Muscle layer of colon (tissue), 2 donors: ENCODE data around the gene DEUP1.

Experiments
- H3K27ac ChIP-seq: one replicate; pipeline ENCODE4 v1.7.0; 2013; ENCODE audit warnings: low read depth, mild to moderate bottlenecking, low read length, moderate library complexity
- H3K27me3 ChIP-seq, 2 donors: one replicate each; pipeline ENCODE4 v1.7.0; 2013; ENCODE audit warnings: low read length in 2 of 2, mild to moderate bottlenecking in 2 of 2; ENCODE audit not compliant: insufficient read depth in 2 of 2, control insufficient read depth in 1 of 2
- H3K36me3 ChIP-seq: one replicate; pipeline ENCODE4 v1.7.0; 2013; ENCODE audit warnings: mild to moderate bottlenecking, low read length; ENCODE audit not compliant: insufficient read depth
- H3K4me1 ChIP-seq: one replicate; pipeline ENCODE4 v1.7.0; 2013; ENCODE audit warnings: mild to moderate bottlenecking, low read length; ENCODE audit not compliant: insufficient read depth
- H3K4me3 ChIP-seq, 2 donors: one replicate each; pipeline ENCODE4 v1.7.0; 2013; ENCODE audit warnings: low read length in 2 of 2, low read depth in 1 of 2, mild to moderate bottlenecking in 1 of 2, moderate library complexity in 1 of 2
- H3K9ac ChIP-seq: one replicate; pipeline ENCODE4 v1.7.0; 2013; ENCODE audit warnings: low read length
- H3K9me3 ChIP-seq: one replicate; pipeline ENCODE4 v1.7.0; 2013; ENCODE audit warnings: mild to moderate bottlenecking, low read length
- donor health status: abdominal sarcoma.
- donor health status: Adenocarcinoma of cecum.

The DEUP1 gene

GRCh38 chr11:93361435-93361834 is 30.9 kb downstream of the DEUP1 start:
- H3K9ac ChIP-seq: no peak overlapping the region
- H3K27ac ChIP-seq: no peak overlapping the region
- H3K4me3 ChIP-seq: no peak overlapping the region
- no peaks in the 10 kb centered on the region for H3K27me3 ChIP-seq
- no peaks in the 10 kb centered on the region for H3K9me3 ChIP-seq
- H3K4me1 ChIP-seq: no peaks in the 10 kb centered on the region
- no peaks in the 10 kb centered on the region for H3K36me3 ChIP-seq

GRCh38 chr11:93368022-93368421 is 37.5 kb downstream of the DEUP1 start:
- Histone ChIP-seq H3K4me3 (no peak overlapping the region), H3K36me3 (no peaks in the 10 kb centered on the region), H3K9ac (no peak overlapping the region), H3K9me3 (no peaks in the 10 kb centered on the region), H3K4me1 (no peaks in the 10 kb centered on the region), H3K27me3 (no peaks in the 10 kb centered on the region), H3K27ac (no peak overlapping the region)

- Histone ChIP-seq H3K27me3 (no peaks in the 10 kb centered on the region), H3K9ac (no peak overlapping the region), H3K9me3 (no peaks in the 10 kb centered on the region), H3K36me3 (no peaks in the 10 kb centered on the region), H3K4me3 (no peak overlapping the region), H3K4me1 (no peaks in the 10 kb centered on the region), H3K27ac (no peak overlapping the region)
These were observed 39.7 kb downstream of the DEUP1 start for GRCh38 chr11:93370260-93370659.

DNA sequence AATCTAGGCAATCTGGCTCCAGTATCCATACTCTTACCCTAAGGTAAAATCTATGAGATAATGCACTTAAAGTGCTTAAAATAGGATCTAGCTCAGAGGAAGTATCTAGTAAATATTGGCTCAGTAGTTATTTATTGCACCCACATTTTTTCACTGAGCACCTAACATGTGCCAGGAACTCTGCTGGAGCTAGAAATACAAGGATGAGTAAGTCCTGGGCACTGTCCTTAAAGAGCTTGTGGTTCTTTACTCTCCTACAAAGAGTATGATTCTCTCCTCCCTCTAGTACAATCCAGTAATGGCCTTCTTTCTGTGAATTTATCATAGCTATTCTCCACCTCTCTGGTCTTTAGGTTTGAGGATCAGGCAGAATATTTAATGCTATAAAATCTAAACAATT is 59.2 kb downstream of the DEUP1 start:
- Histone ChIP-seq H3K27ac (no peak overlapping the region), H3K27me3 (no peaks in the 10 kb centered on the region), H3K9ac (no peak overlapping the region), H3K4me3 (no peak overlapping the region), H3K36me3 (no peaks in the 10 kb centered on the region), H3K9me3 (no peaks in the 10 kb centered on the region), H3K4me1 (no peaks in the 10 kb centered on the region)

GRCh38 chr11:93392867-93393266 is 62.3 kb downstream of the DEUP1 start:
- no peak overlapping the region for H3K27ac ChIP-seq
- no peak overlapping the region for H3K9ac ChIP-seq
- no peaks in the 10 kb centered on the region for H3K36me3 ChIP-seq
- no peaks in the 10 kb centered on the region for H3K27me3 ChIP-seq
- no peaks in the 10 kb centered on the region for H3K4me1 ChIP-seq
- H3K4me3 ChIP-seq: no peak overlapping the region
- H3K9me3 ChIP-seq: no peaks in the 10 kb centered on the region

- no peaks in the 10 kb centered on the region for H3K27me3 ChIP-seq
- no peaks in the 10 kb centered on the region for H3K36me3 ChIP-seq
- H3K4me1 ChIP-seq: no peaks in the 10 kb centered on the region
- H3K27ac ChIP-seq: no peak overlapping the region
- no peaks in the 10 kb centered on the region for H3K9me3 ChIP-seq
- H3K9ac ChIP-seq: no peak overlapping the region
- no peak overlapping the region for H3K4me3 ChIP-seq
These were observed 62.8 kb downstream of the DEUP1 start for GRCh38 chr11:93393386-93393785.

DNA sequence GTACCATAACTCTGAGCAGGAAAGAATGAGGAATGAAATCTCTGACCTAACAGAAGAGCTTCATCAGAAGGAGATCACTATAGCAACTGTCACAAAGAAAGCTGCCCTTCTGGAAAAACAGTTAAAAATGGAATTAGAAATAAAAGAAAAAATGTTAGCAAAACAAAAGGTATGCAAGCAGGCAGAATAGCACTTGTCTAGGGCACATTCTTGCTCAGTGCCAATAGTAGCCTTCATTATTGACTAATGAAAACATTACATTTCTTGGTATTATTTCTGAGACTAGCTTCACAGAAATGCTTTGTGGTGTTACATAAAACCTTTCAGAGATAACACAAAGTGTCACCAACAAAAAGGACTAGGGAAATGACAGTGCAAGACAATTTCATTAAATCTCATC is 63.9 kb downstream of the DEUP1 start:
- Histone ChIP-seq H3K9me3 (no peaks in the 10 kb centered on the region), H3K36me3 (no peaks in the 10 kb centered on the region), H3K9ac (no peak overlapping the region), H3K27me3 (no peaks in the 10 kb centered on the region), H3K4me3 (no peak overlapping the region), H3K27ac (no peak overlapping the region), H3K4me1 (no peaks in the 10 kb centered on the region)

DNA sequence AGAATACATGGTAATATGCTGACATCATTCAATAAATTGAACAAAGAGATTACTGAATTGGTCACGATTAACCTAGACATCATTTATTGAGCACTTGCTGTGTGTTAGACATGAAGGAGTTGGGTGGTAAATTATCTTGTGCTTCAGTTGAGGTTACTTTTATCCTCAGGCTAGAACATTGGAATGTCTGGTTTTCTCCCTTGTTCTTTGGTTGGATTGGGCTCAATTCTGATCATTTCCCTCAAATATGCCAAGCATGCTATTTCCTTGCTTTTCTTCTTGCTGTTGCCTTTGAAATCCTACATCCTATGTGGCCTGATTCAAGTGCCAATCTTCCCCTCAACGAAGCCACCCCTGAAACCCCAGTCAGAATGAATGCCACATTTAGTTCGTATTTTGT is 65.8 kb downstream of the DEUP1 start:
- Histone ChIP-seq H3K4me1 (no peaks in the 10 kb centered on the region), H3K4me3 (no peak overlapping the region), H3K27ac (no peak overlapping the region), H3K9ac (no peak overlapping the region), H3K9me3 (no peaks in the 10 kb centered on the region), H3K27me3 (no peaks in the 10 kb centered on the region), H3K36me3 (no peaks in the 10 kb centered on the region)

- no peaks in the 10 kb centered on the region for H3K36me3 ChIP-seq
- H3K9ac ChIP-seq: no peak overlapping the region
- H3K27me3 ChIP-seq: no peaks in the 10 kb centered on the region
- no peak overlapping the region for H3K27ac ChIP-seq
- no peaks in the 10 kb centered on the region for H3K4me1 ChIP-seq
- H3K9me3 ChIP-seq: no peaks in the 10 kb centered on the region
- no peak overlapping the region for H3K4me3 ChIP-seq
These were observed 73.4 kb downstream of the DEUP1 start for GRCh38 chr11:93403930-93404329.

GRCh38 chr11:93407777-93408401 is 77.3 kb downstream of the DEUP1 start:
- H3K36me3 ChIP-seq: no peaks in the 10 kb centered on the region
- H3K4me1 ChIP-seq: no peaks in the 10 kb centered on the region
- H3K9ac ChIP-seq: no peak overlapping the region
- no peak overlapping the region for H3K4me3 ChIP-seq
- H3K27me3 ChIP-seq: no peaks in the 10 kb centered on the region
- no peaks in the 10 kb centered on the region for H3K9me3 ChIP-seq
- no peak overlapping the region for H3K27ac ChIP-seq

DNA sequence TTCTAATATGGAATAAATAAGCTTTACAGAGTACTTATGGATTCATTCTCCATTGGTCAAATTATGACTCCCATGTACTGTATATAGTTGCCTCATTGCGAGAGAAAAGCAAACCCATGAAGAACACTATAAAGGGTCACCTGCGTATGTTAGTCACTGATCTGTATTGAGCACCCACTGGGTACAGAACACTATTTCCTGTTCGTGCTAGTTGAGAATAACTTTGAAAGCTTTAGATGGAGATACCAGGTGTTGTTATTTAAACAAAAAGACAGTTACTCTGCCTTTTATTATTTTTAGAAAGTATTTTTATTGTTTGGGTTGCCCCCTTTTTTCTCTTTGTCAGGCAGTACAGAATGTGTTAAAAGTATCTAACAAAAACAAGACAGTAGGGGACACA is 79.9 kb downstream of the DEUP1 start:
- no peak overlapping the region for H3K27ac ChIP-seq
- no peak overlapping the region for H3K4me3 ChIP-seq
- no peaks in the 10 kb centered on the region for H3K27me3 ChIP-seq
- H3K4me1 ChIP-seq: no peaks in the 10 kb centered on the region
- H3K9ac ChIP-seq: no peak overlapping the region
- H3K36me3 ChIP-seq: no peaks in the 10 kb centered on the region
- H3K9me3 ChIP-seq: no peaks in the 10 kb centered on the region

DNA sequence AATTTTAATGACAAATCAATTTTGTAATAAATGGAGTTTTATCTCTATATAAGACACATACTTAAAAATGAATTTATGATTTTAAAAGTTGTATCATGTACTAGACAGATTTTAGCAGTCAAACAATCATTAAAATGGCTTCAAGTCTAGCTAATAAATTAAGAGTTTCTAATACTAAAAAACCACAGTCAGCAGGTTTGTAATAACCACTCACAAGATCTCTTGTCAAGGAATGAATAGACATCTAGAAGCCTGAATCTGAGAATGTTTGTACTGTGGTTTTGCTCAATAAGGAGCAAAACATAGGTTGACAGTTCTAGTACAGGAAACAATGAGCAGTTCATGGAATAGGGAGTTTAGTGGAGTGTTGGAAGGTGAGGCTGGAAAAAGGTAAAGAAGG is 81.2 kb downstream of the DEUP1 start:
- no peak overlapping the region for H3K9ac ChIP-seq
- no peak overlapping the region for H3K27ac ChIP-seq

More for the DNA sequence above, 81.2 kb downstream of the DEUP1 start:
- H3K36me3 ChIP-seq: no peaks in the 10 kb centered on the region
- no peaks in the 10 kb centered on the region for H3K4me1 ChIP-seq
- no peaks in the 10 kb centered on the region for H3K27me3 ChIP-seq
- no peak overlapping the region for H3K4me3 ChIP-seq
- no peaks in the 10 kb centered on the region for H3K9me3 ChIP-seq
